ENCODE measurements around the gene CUBN.

DNA sequence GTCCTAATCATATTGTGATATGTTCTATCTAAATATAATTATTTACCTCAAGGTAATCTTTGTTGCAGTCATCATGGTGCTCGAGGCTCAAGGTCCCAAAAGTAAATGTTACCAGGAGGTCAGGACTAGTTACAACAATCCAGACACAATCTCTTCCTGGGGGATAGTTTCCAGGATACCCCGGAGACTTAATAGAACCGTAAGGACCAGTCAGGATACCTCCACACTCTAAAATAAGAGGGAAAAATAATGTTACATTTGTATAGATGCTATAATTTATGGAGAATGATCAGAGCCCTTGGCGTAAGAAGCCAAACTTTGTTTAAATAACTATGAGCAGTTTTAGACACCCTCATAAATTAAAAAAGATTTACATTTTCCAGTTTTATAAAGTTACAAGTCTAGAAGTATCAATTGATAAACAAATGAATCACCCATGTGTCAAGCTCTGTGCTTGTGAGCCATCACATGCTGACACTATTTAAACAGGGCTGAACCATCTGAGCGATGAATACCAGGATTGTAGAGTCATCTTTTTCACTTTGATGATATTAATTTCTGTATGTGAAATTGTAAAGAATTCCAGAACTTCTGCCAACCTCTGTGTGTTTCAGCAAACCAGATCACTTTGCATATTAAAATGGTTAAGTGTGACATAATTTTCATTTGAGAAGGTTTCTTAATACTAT is 41.3 kb downstream of the CUBN start:
- TF ChIP-seq EZH2 (IDR thresholded peaks at IDR 0.05; ENCODE audit: low read depth): no peak
- TF ChIP-seq, protein P1, sequence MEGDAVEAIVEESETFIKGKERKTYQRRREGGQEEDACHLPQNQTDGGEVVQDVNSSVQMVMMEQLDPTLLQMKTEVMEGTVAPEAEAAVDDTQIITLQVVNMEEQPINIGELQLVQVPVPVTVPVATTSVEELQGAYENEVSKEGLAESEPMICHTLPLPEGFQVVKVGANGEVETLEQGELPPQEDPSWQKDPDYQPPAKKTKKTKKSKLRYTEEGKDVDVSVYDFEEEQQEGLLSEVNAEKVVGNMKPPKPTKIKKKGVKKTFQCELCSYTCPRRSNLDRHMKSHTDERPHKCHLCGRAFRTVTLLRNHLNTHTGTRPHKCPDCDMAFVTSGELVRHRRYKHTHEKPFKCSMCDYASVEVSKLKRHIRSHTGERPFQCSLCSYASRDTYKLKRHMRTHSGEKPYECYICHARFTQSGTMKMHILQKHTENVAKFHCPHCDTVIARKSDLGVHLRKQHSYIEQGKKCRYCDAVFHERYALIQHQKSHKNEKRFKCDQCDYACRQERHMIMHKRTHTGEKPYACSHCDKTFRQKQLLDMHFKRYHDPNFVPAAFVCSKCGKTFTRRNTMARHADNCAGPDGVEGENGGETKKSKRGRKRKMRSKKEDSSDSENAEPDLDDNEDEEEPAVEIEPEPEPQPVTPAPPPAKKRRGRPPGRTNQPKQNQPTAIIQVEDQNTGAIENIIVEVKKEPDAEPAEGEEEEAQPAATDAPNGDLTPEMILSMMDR (conservative IDR thresholded peaks at IDR 0.05): no peak
